ENCODE measurements around the gene YY1. TPM values are rescaled to one million over a fixed set of nuclear protein-coding genes. Genes with fewer than 3 reads are reported as not detected.

The YY1 gene
- total RNA-seq, 2 donors from 2014 or later, result 42.8 to 52.3 TPM

- peak overlapping the region; percentile 84 for H3K4me3 ChIP-seq
- no peaks in the 10 kb centered on the region for H3K9me3 ChIP-seq
- TF ChIP-seq CTCF (IDR thresholded peaks at IDR 0.05), result peak; percentile 8
- DNase-seq (ENCODE audit: low spot score), result no peak
- H3K27ac ChIP-seq, result peak overlapping the region; percentile 86 to 87
- no peak for ATAC-seq (ENCODE audit: insufficient number of reproducible peaks, low FRiP score, low read depth)
- H3K4me1 ChIP-seq (ENCODE audit: control insufficient read depth in 1 of 2, low read depth in 2 of 2), result peaks cover 41 to 59% of the 10 kb centered on the region in 2 donors
- H3K36me3 ChIP-seq, result no peaks in the 10 kb centered on the region
- H3K27me3 ChIP-seq (replicated peaks; ENCODE audit: insufficient read depth), result no peaks in the 10 kb centered on the region
Measured at GRCh38 chr14:100240668-100241032, 1.7 kb downstream of the YY1 start.

GRCh38 chr14:100241279-100241678, 2.3 kb downstream of the YY1 start:
- DNase-seq (ENCODE audit: low spot score) (no peak), ATAC-seq (ENCODE audit: insufficient number of reproducible peaks, low FRiP score, low read depth) (no peak)
- Histone ChIP-seq H3K4me3 (peak overlapping the region; percentile 84), H3K4me1 (ENCODE audit: control insufficient read depth in 1 of 2, low read depth in 2 of 2) (peaks cover 48 to 59% of the 10 kb centered on the region in 2 donors), H3K9me3 (no peaks in the 10 kb centered on the region), H3K36me3 (no peaks in the 10 kb centered on the region), H3K27ac (peak overlapping the region; percentile 86 to 87), H3K27me3 (replicated peaks; ENCODE audit: insufficient read depth) (no peaks in the 10 kb centered on the region)
- TF ChIP-seq CTCF (IDR thresholded peaks at IDR 0.05), result no peak

GRCh38 chr14:100243020-100243419, 4.1 kb downstream of the YY1 start:
- H3K4me1 ChIP-seq (ENCODE audit: control insufficient read depth in 1 of 2, low read depth in 2 of 2), result peaks cover 47 to 58% of the 10 kb centered on the region in 2 donors
- no peak overlapping the region for H3K27ac ChIP-seq
- ATAC-seq (ENCODE audit: insufficient number of reproducible peaks, low FRiP score, low read depth), result no peak
- no peak for DNase-seq (ENCODE audit: low spot score)
- H3K9me3 ChIP-seq, result no peaks in the 10 kb centered on the region
- no peaks in the 10 kb centered on the region for H3K36me3 ChIP-seq
- TF ChIP-seq CTCF (IDR thresholded peaks at IDR 0.05), result no peak
- H3K4me3 ChIP-seq, result no peak overlapping the region
- H3K27me3 ChIP-seq (replicated peaks; ENCODE audit: insufficient read depth), result no peaks in the 10 kb centered on the region

- DNase-seq (ENCODE audit: low spot score), result no peak
- Histone ChIP-seq H3K4me3 (no peak overlapping the region), H3K27me3 (replicated peaks; ENCODE audit: insufficient read depth) (no peaks in the 10 kb centered on the region), H3K36me3 (no peaks in the 10 kb centered on the region), H3K9me3 (no peaks in the 10 kb centered on the region), H3K4me1 (ENCODE audit: control insufficient read depth in 1 of 2, low read depth in 2 of 2) (peaks cover 46 to 70% of the 10 kb centered on the region in 2 donors), H3K27ac (no peak overlapping the region)
- peak; percentile 42 for TF ChIP-seq CTCF (IDR thresholded peaks at IDR 0.05)
- no peak for ATAC-seq (ENCODE audit: insufficient number of reproducible peaks, low FRiP score, low read depth)
Measured at GRCh38 chr14:100246809-100247428, 8.0 kb downstream of the YY1 start.

- H3K4me3 ChIP-seq, result no peak overlapping the region
- no peak for TF ChIP-seq CTCF (IDR thresholded peaks at IDR 0.05)
- H3K9me3 ChIP-seq, result no peaks in the 10 kb centered on the region
- DNase-seq (ENCODE audit: low spot score), result no peak
- peaks cover 29 to 67% of the 10 kb centered on the region in 2 donors for H3K4me1 ChIP-seq (ENCODE audit: control insufficient read depth in 1 of 2, low read depth in 2 of 2)
- H3K27me3 ChIP-seq (replicated peaks; ENCODE audit: insufficient read depth), result no peaks in the 10 kb centered on the region
- H3K36me3 ChIP-seq, result no peaks in the 10 kb centered on the region
- ATAC-seq (ENCODE audit: insufficient number of reproducible peaks, low FRiP score, low read depth), result no peak
- no peak overlapping the region for H3K27ac ChIP-seq
Measured at GRCh38 chr14:100250732-100251465, 12.0 kb downstream of the YY1 start.
